ENCODE results near the gene EDN1.

EDN1 gene

DNA sequence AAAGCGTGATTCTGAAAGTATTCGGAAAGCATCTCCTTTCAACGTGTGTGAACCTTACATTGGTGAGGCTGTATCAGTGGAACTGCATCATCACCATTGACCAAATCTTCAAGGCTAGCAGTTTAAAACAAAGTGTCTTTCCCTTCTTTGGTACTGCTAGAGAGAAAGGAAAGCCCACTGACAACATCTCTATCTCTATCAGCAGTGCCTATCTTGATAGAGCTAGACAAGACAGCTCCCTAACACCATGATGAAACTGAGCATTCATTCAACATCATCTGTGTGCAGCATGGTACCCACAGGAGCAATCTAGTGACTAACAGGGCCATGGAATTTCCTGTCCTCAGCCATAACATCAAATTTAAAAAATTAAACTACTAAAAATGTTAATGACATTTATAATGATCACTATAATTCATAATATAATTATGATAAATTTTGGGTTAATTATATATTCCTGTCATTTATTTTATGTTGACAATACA is 31.5 kb upstream of the EDN1 start:
- H3K4me1 ChIP-seq (ENCODE audit: control insufficient read depth in 1 of 2, insufficient read depth in 2 of 2, low read length in 2 of 2) = no peaks in the 10 kb centered on the region
- no peaks in the 10 kb centered on the region for H3K27me3 ChIP-seq (ENCODE audit: low read depth, low read length)
- no peak overlapping the region for H3K4me3 ChIP-seq (ENCODE audit: low read depth in 1 of 2, low read length in 2 of 2)
- no peaks in the 10 kb centered on the region for H3K36me3 ChIP-seq (ENCODE audit: control insufficient read depth in 1 of 2, insufficient read depth in 2 of 2, low read length in 2 of 2)
- no peak overlapping the region for H3K27ac ChIP-seq (ENCODE audit: low read length)
- no peaks in the 10 kb centered on the region for H3K9me3 ChIP-seq (ENCODE audit: control insufficient read depth in 1 of 2, low read length in 2 of 2)

DNA sequence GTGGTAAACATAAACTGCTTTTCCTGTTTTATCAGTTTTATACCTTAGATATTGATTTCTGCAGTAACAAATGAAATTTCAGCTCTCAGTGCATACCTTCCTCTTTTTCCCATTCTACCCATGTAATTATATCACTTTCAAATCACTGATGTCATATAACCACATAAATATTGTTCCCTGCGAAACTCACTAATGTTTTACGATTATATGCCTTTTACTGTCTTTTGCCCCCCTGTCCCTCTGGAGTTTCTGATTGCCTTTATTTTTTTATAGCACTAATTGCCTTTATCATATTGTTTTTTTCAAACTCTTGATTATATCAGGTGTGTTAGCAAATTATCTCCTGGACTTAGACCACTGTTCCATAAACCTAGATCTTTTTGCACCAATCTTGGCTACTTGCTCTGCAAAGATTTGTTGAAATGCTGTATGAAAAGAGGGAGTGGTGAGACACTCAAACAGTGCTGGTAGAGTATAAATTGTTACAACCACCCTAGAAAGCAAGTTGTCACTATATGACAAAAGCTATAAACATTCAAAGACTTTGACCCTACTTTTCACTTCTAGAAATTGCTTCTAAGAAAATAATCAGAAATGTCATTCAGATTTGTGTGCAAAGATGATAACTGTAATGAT is 29.6 kb upstream of the EDN1 start:
- no peaks in the 10 kb centered on the region for H3K4me1 ChIP-seq (ENCODE audit: control insufficient read depth in 1 of 2, insufficient read depth in 2 of 2, low read length in 2 of 2)
- no peaks in the 10 kb centered on the region for H3K9me3 ChIP-seq (ENCODE audit: control insufficient read depth in 1 of 2, low read length in 2 of 2)
- no peak overlapping the region for H3K27ac ChIP-seq (ENCODE audit: low read length)
- no peak overlapping the region for H3K4me3 ChIP-seq (ENCODE audit: low read depth in 1 of 2, low read length in 2 of 2)
- no peaks in the 10 kb centered on the region for H3K36me3 ChIP-seq (ENCODE audit: control insufficient read depth in 1 of 2, insufficient read depth in 2 of 2, low read length in 2 of 2)
- no peaks in the 10 kb centered on the region for H3K27me3 ChIP-seq (ENCODE audit: low read depth, low read length)

DNA sequence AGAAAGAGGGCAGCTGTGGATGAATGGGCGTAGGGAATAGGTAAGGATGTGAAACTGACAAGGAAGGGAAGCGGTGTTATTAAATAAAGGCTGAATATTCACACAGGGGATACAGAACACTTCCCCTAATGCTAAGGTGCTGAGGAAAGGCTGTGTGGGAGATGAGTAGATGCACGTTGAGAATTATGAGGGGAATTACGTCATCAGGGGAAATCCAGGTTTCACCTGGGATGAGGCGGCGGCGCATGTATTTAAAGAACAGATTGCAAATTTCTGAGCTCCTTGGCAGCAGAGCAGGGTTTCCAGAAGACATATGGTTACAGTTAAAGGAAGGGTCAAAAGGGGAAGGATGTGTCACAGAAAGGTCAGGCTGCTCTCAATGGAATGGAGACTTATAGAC is 28.7 kb upstream of the EDN1 start:
- H3K4me1 ChIP-seq (ENCODE audit: control insufficient read depth in 1 of 2, insufficient read depth in 2 of 2, low read length in 2 of 2) = no peaks in the 10 kb centered on the region
- peak overlapping the region; percentile 34 for H3K27ac ChIP-seq (ENCODE audit: low read length)
- H3K36me3 ChIP-seq (ENCODE audit: control insufficient read depth in 1 of 2, insufficient read depth in 2 of 2, low read length in 2 of 2) = no peaks in the 10 kb centered on the region
- no peak overlapping the region for H3K4me3 ChIP-seq (ENCODE audit: low read depth in 1 of 2, low read length in 2 of 2)
- no peaks in the 10 kb centered on the region for H3K9me3 ChIP-seq (ENCODE audit: control insufficient read depth in 1 of 2, low read length in 2 of 2)
- no peaks in the 10 kb centered on the region for H3K27me3 ChIP-seq (ENCODE audit: low read depth, low read length)

DNA sequence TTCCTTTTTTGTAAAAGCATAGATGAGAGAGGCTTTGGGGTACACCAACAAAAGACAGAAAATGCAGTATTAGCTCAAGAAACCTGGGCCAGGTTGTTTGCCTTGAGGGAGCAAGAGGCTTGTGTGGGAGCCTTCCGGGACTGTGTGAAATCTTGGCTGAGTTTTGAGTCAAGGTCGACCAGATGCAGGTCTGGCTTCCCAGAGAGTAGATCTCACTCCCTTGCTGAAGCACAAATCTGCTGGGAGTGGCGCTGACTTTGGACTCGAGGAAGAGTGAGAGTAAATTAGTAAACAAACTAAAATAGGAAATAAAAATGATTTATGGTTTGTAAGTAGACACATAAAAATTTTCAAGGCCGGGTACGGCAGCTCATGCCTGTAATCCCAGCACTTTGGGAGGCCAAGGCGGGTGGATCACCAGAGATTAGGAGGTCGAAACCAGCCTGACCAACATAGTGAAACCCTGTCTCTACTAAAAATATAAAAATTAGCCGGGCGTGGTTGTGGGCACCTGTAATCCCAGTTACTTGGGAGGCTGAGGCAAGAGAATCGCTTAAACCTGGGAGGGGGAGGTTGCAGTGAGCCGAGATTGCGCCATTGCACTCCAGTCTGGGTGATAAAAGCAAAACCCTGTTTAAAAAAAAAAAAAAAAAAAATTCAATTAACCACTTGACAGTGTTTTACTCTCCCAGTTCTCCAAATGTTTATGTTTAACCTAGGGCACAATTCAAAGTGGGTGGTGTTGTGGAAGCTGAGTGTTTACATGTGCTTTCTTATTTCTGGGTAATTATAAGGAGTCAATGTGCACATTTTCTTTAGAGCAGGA is 27.7 kb upstream of the EDN1 start:
- Histone ChIP-seq H3K4me1 (ENCODE audit: control insufficient read depth in 1 of 2, insufficient read depth in 2 of 2, low read length in 2 of 2) (no peaks in the 10 kb centered on the region), H3K9me3 (ENCODE audit: control insufficient read depth in 1 of 2, low read length in 2 of 2) (no peaks in the 10 kb centered on the region), H3K4me3 (ENCODE audit: low read depth in 1 of 2, low read length in 2 of 2) (no peak overlapping the region), H3K36me3 (ENCODE audit: control insufficient read depth in 1 of 2, insufficient read depth in 2 of 2, low read length in 2 of 2) (no peaks in the 10 kb centered on the region), H3K27ac (ENCODE audit: low read length) (peak overlapping the region; percentile 34), H3K27me3 (ENCODE audit: low read depth, low read length) (no peaks in the 10 kb centered on the region)

DNA sequence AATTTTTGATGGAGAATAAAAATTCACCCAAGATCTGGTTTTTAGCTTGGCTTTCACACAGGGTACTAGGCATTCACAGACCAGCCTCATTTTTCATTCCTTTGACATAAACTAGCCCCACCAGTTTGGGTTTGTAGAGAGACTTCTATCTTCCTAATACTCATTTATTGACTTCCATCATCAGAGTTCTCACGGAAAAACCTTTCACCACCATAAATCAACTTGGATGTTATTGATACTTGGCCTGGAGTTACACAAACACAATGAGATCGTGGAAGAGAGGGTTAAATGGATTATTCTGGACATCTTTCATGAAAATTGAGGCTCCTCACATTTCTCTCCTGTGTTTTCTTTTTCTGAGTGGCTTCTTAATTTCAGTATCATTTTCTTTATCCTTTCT is 26.8 kb upstream of the EDN1 start:
- H3K27ac ChIP-seq (ENCODE audit: low read length) = no peak overlapping the region
- H3K4me3 ChIP-seq (ENCODE audit: low read depth in 1 of 2, low read length in 2 of 2) = no peak overlapping the region
- H3K27me3 ChIP-seq (ENCODE audit: low read depth, low read length) = no peaks in the 10 kb centered on the region
- H3K4me1 ChIP-seq (ENCODE audit: control insufficient read depth in 1 of 2, insufficient read depth in 2 of 2, low read length in 2 of 2) = no peaks in the 10 kb centered on the region
- H3K36me3 ChIP-seq (ENCODE audit: control insufficient read depth in 1 of 2, insufficient read depth in 2 of 2, low read length in 2 of 2) = no peaks in the 10 kb centered on the region
- H3K9me3 ChIP-seq (ENCODE audit: control insufficient read depth in 1 of 2, low read length in 2 of 2) = no peaks in the 10 kb centered on the region

DNA sequence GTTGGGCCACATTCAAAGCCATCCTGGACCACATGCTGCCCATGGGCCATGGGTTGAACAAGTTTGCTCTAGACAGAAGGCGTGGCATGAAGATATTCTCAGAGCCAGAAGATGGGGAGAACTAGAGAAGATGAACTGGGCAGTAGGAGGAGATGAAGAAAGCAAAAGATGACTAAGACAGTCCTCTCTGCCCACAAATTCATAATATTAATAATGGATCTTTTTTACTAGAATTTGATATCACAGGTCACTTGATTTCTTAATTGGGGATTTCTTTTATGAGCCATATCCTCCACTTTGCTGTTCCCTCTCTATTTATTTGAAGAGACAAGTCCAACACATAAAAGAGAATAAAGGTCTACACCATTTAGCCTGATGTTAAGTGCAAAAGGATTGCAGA is 25.5 kb upstream of the EDN1 start:
- Histone ChIP-seq H3K36me3 (ENCODE audit: control insufficient read depth in 1 of 2, insufficient read depth in 2 of 2, low read length in 2 of 2) (no peaks in the 10 kb centered on the region), H3K4me3 (ENCODE audit: low read depth in 1 of 2, low read length in 2 of 2) (no peak overlapping the region), H3K4me1 (ENCODE audit: control insufficient read depth in 1 of 2, insufficient read depth in 2 of 2, low read length in 2 of 2) (no peaks in the 10 kb centered on the region), H3K27ac (ENCODE audit: low read length) (no peak overlapping the region), H3K27me3 (ENCODE audit: low read depth, low read length) (no peaks in the 10 kb centered on the region), H3K9me3 (ENCODE audit: control insufficient read depth in 1 of 2, low read length in 2 of 2) (no peaks in the 10 kb centered on the region)

DNA sequence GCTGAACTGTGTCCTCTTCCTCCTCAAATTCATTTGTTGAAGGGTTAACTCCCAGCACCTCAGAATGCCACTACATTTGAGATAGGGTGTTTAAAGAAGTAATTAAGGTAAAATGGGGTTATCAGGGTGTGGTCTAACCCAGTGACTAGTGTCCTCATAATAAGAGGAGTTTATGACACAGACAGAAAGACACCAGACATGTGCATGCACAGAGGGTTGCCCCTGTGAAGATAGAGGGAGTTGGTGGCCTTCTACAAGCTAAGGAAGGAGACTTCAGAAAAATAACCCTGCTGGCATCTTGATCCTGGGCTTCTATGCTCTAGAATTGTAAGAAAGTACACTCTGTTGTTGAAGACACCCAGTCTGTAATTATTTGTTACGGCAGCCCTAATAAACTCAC is 24.9 kb upstream of the EDN1 start:
- H3K36me3 ChIP-seq (ENCODE audit: control insufficient read depth in 1 of 2, insufficient read depth in 2 of 2, low read length in 2 of 2) = no peaks in the 10 kb centered on the region
- no peak overlapping the region for H3K4me3 ChIP-seq (ENCODE audit: low read depth in 1 of 2, low read length in 2 of 2)
- no peaks in the 10 kb centered on the region for H3K27me3 ChIP-seq (ENCODE audit: low read depth, low read length)
- H3K4me1 ChIP-seq (ENCODE audit: control insufficient read depth in 1 of 2, insufficient read depth in 2 of 2, low read length in 2 of 2) = no peaks in the 10 kb centered on the region
- no peak overlapping the region for H3K27ac ChIP-seq (ENCODE audit: low read length)
- no peaks in the 10 kb centered on the region for H3K9me3 ChIP-seq (ENCODE audit: control insufficient read depth in 1 of 2, low read length in 2 of 2)

DNA sequence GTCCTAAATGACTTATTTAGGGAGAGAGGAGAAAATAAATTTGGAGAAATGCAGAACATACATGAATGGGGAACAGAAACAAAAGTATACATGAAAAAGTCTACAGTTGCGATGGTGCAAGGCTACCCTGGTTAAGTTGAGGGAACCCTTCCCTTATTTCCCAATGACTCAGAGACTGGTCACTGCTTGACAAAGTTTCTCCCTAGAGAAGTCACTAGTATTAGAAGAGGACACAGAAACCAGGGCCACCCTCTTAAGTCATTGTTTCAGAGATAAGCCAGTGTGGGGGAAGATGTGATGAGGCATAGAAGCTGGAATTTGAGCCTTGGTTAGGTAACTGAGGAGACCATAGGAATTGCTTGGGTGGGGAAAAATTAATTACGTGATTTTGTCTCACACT is 24.4 kb upstream of the EDN1 start:
- Histone ChIP-seq H3K4me1 (ENCODE audit: control insufficient read depth in 1 of 2, insufficient read depth in 2 of 2, low read length in 2 of 2) (no peaks in the 10 kb centered on the region), H3K27ac (ENCODE audit: low read length) (no peak overlapping the region), H3K36me3 (ENCODE audit: control insufficient read depth in 1 of 2, insufficient read depth in 2 of 2, low read length in 2 of 2) (no peaks in the 10 kb centered on the region), H3K9me3 (ENCODE audit: control insufficient read depth in 1 of 2, low read length in 2 of 2) (no peaks in the 10 kb centered on the region), H3K4me3 (ENCODE audit: low read depth in 1 of 2, low read length in 2 of 2) (no peak overlapping the region), H3K27me3 (ENCODE audit: low read depth, low read length) (no peaks in the 10 kb centered on the region)

DNA sequence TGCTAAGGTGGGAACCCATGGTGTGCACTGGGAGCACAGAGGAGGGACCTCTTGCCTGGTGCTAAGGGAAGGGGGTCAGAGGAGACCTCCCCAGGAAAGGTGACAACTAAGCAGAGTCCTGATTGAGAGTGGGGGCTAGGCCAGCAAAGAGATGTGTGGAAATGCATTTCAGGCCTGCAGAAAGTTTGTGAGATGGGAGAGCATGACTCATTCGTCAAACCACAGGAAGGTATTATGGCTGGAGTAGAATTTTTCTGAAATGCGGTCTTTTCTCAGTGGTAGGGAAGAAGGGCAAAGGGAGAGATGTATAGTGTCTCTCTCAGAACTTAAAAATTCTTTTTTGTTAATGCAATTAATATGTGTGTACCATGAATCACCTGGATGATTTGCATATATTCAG is 23.6 kb upstream of the EDN1 start:
- Histone ChIP-seq H3K27ac (ENCODE audit: low read length) (no peak overlapping the region), H3K4me3 (ENCODE audit: low read depth in 1 of 2, low read length in 2 of 2) (no peak overlapping the region), H3K36me3 (ENCODE audit: control insufficient read depth in 1 of 2, insufficient read depth in 2 of 2, low read length in 2 of 2) (no peaks in the 10 kb centered on the region), H3K4me1 (ENCODE audit: control insufficient read depth in 1 of 2, insufficient read depth in 2 of 2, low read length in 2 of 2) (no peaks in the 10 kb centered on the region), H3K27me3 (ENCODE audit: low read depth, low read length) (no peaks in the 10 kb centered on the region), H3K9me3 (ENCODE audit: control insufficient read depth in 1 of 2, low read length in 2 of 2) (peaks cover 2 to 3% of the 10 kb centered on the region in 2 donors)

DNA sequence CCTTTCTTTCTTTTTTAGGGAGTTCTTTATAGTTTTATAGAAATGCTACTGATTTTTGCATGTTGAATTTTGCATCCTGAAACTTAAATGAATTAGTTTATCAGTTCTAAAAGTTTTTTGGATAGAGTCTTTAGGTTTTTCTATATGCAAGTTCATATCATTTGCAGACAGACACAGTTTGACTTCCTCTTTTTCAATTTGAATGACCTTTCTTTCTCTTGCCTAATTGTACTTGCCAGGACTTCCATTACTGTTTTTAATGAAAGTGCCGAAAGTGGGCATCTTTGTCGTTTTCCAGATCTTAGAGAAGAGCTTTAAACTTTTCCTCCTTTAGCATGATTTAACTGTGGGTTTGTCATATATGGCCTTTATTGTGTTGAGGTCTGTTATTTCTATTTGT is 21.1 kb upstream of the EDN1 start:
- H3K4me3 ChIP-seq (ENCODE audit: low read depth in 1 of 2, low read length in 2 of 2) = no peak overlapping the region
- no peak overlapping the region for H3K27ac ChIP-seq (ENCODE audit: low read length)
- no peaks in the 10 kb centered on the region for H3K36me3 ChIP-seq (ENCODE audit: control insufficient read depth in 1 of 2, insufficient read depth in 2 of 2, low read length in 2 of 2)
- H3K4me1 ChIP-seq (ENCODE audit: control insufficient read depth in 1 of 2, insufficient read depth in 2 of 2, low read length in 2 of 2) = no peaks in the 10 kb centered on the region
- no peaks in the 10 kb centered on the region for H3K27me3 ChIP-seq (ENCODE audit: low read depth, low read length)
- H3K9me3 ChIP-seq (ENCODE audit: control insufficient read depth in 1 of 2, low read length in 2 of 2) = peaks cover 9% of the 10 kb centered on the region in 2 donors

DNA sequence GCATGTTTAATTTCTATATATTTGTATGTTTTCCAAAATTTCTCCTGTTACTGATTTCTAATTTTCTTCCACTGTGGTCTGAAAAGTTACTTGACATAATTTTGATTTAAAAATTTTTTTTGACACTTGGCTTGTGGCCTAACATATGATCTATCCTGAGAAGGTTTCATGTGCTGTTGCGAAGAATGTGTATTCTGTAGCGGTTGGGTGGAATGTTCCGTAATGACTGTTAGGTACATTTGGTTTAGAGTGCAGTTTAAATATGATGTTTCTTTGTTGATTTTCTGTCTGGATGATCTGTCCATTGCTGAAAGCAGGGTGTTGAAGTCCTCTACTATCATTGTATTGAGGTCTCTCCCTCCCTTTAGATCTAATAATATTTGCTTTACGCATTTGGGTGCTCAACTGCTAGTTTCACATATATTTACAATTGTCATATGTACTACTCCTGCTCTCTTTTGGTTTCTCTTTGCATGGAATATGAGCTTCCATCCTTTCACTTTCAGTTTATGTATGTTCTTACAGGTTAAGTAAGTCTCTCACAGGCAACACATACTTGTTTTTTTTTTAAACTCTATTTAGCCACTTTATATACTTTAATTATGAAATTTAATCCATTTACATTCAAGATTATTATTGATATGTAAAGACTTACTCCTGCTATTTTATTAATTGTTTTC is 19.5 kb upstream of the EDN1 start:
- Histone ChIP-seq H3K4me3 (ENCODE audit: low read depth in 1 of 2, low read length in 2 of 2) (peak overlapping the region in 1 of 2 donors; percentile 3), H3K9me3 (ENCODE audit: control insufficient read depth in 1 of 2, low read length in 2 of 2) (peaks cover 9% of the 10 kb centered on the region in 2 donors), H3K4me1 (ENCODE audit: control insufficient read depth in 1 of 2, insufficient read depth in 2 of 2, low read length in 2 of 2) (no peaks in the 10 kb centered on the region), H3K27ac (ENCODE audit: low read length) (no peak overlapping the region), H3K27me3 (ENCODE audit: low read depth, low read length) (no peaks in the 10 kb centered on the region), H3K36me3 (ENCODE audit: control insufficient read depth in 1 of 2, insufficient read depth in 2 of 2, low read length in 2 of 2) (no peaks in the 10 kb centered on the region)
